ENCODE measurements around the gene MPC1L. TPM values are rescaled to one million over a fixed set of nuclear protein-coding genes. Genes with fewer than 3 reads are reported as not detected.

MPC1L gene
- total RNA-seq, 1 experiment from 2014 or later = not detected

DNA sequence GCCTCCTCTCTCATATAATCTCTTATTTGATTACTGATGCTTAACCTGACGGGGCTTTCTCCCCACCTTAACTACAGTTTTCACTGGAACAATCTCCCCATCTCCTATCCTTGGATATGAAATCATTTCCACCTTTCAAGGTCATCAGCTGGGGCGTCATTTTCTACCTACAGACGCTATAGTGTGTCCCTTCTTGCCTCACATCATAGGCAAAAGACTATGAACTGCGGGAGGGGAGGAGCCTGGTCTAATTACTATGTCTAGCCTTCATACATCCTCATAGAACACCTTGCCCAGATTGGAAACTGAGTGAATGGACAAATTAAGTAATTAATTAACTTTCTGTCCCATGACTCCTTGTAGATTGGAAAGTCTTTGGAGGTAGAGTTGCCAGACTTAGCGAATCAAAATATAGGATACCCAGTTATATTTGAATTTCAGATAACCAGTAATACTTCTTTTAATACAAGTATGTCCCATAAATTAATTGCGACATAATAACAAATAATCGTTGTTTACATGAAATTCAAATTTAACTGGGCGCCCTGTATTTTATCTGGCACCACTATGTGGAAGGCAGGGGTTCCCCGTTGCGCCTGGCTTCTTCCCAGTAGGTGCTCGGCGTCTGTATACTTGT lies 43.2 kb upstream of the MPC1L start (continued):
- TF ChIP-seq, protein P1, sequence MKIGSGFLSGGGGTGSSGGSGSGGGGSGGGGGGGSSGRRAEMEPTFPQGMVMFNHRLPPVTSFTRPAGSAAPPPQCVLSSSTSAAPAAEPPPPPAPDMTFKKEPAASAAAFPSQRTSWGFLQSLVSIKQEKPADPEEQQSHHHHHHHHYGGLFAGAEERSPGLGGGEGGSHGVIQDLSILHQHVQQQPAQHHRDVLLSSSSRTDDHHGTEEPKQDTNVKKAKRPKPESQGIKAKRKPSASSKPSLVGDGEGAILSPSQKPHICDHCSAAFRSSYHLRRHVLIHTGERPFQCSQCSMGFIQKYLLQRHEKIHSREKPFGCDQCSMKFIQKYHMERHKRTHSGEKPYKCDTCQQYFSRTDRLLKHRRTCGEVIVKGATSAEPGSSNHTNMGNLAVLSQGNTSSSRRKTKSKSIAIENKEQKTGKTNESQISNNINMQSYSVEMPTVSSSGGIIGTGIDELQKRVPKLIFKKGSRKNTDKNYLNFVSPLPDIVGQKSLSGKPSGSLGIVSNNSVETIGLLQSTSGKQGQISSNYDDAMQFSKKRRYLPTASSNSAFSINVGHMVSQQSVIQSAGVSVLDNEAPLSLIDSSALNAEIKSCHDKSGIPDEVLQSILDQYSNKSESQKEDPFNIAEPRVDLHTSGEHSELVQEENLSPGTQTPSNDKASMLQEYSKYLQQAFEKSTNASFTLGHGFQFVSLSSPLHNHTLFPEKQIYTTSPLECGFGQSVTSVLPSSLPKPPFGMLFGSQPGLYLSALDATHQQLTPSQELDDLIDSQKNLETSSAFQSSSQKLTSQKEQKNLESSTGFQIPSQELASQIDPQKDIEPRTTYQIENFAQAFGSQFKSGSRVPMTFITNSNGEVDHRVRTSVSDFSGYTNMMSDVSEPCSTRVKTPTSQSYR (CRISPR knock-in tag; IDR thresholded peaks at IDR 0.05) = no peak
- TF ChIP-seq PRRX2 (CRISPR knock-in tag; IDR thresholded peaks at IDR 0.05) = no peak
- no peak for TF ChIP-seq ZNF671 (CRISPR knock-in tag; IDR thresholded peaks at IDR 0.05)
- TF ChIP-seq, protein P2, sequence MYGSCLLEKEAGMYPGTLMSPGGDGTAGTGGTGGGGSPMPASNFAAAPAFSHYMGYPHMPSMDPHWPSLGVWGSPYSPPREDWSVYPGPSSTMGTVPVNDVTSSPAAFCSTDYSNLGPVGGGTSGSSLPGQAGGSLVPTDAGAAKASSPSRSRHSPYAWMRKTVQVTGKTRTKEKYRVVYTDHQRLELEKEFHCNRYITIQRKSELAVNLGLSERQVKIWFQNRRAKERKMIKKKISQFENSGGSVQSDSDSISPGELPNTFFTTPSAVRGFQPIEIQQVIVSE (CRISPR knock-in tag; IDR thresholded peaks at IDR 0.05; ENCODE audit: borderline replicate concordance) = no peak

DNA sequence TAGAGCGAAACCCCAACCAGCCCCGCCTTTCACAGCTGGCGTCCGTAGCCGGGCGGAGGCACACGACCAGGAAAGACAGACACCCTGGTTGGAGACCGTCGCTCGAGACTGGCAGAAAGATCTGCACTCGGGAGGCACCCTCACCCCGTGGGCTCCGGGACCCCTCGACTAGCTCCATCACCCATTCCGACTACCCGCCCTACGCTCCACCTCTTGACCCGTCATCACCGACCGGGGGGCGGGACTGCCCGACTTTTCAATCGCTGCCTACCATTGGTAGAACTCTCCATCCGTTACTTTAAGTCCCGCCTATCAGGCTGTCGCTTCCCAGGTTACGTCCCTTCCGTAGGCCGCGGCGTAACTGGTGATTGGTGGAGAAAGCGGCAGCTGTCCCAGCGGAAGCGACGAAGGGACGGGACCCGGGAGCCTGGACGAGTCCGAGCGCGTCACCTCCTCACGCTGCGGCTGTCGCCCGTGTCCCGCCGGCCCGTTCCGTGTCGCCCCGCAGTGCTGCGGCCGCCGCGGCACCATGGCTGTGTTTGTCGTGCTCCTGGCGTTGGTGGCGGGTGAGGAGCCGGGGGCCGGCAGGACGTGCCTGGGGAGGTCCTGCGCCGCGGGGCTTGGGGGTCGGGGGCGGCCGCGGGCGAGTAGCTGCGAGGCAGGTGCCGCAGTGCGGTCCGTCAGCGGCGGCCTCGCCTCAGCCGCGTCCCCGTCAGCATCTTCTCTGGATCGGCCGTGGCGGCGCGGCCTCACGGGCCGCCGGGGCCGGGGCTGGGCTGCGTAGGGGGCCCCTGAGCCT lies 42.5 kb upstream of the MPC1L start, which contains the start of gene ATP6AP2:
ATP6AP2 (plus strand) TSS at position 434 of the 799 bp plus-strand sequence; CDS start at position 530, 96 bp downstream.
- Mint-ChIP-seq H3K4me3 (peak within 1 kb of the TSS; percentile 80), H3K4me1 (peaks cover 8% of the 10 kb centered on the region), H3K36me3 (no peaks in the 10 kb centered on the region), H3K27me3 (ENCODE audit: low read depth) (no peaks in the 10 kb centered on the region), H3K27ac (peak within 1 kb of the TSS; percentile 91), H3K9me3 (no peaks in the 10 kb centered on the region)
- POLR2A ChIA-PET = no interaction called here
- ATAC-seq (peak; percentile 98), DNase-seq (ENCODE audit: low spot score) (peak; percentile 87)
- CTCF ChIA-PET = interaction anchor here (0.6 to 1.6 kb wide), 4 partner anchors 37 to 796 kb away, joined by 3 to 4 read pairs (median 3); partner anchors contain the start of gene CXorf38
- TF ChIP-seq, protein P1 (CRISPR knock-in tag; IDR thresholded peaks at IDR 0.05) = no peak
- TF ChIP-seq, protein P3, sequence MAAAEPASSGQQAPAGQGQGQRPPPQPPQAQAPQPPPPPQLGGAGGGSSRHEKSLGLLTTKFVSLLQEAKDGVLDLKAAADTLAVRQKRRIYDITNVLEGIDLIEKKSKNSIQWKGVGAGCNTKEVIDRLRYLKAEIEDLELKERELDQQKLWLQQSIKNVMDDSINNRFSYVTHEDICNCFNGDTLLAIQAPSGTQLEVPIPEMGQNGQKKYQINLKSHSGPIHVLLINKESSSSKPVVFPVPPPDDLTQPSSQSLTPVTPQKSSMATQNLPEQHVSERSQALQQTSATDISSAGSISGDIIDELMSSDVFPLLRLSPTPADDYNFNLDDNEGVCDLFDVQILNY (CRISPR knock-in tag; IDR thresholded peaks at IDR 0.05) = 0 out of 2 replicates have a peak, but pooled peaks have one; percentile 39
- TF ChIP-seq FOXK1 (CRISPR knock-in tag; IDR thresholded peaks at IDR 0.05) (peak; percentile 41; the same call in 1 of the 2 replicates), CREM (CRISPR knock-in tag; IDR thresholded peaks at IDR 0.05) (peak; percentile 70; the same call in 1 of the 2 replicates), SP1 (CRISPR knock-in tag; conservative IDR thresholded peaks at IDR 0.05) (peak; percentile 57), GABPB1 (CRISPR knock-in tag; IDR thresholded peaks at IDR 0.05) (peak; percentile 23; the same call in 1 of the 2 replicates), NR2C2 (CRISPR knock-in tag; IDR thresholded peaks at IDR 0.05) (no peak), NFYB (CRISPR knock-in tag; conservative IDR thresholded peaks at IDR 0.05; ENCODE audit: low read depth) (peak; percentile 84), KAT7 (CRISPR knock-in tag; IDR thresholded peaks at IDR 0.05; ENCODE audit: borderline replicate concordance) (no peak), NFE2L1 (CRISPR knock-in tag; IDR thresholded peaks at IDR 0.05) (no peak)
- TF ChIP-seq, protein P4, sequence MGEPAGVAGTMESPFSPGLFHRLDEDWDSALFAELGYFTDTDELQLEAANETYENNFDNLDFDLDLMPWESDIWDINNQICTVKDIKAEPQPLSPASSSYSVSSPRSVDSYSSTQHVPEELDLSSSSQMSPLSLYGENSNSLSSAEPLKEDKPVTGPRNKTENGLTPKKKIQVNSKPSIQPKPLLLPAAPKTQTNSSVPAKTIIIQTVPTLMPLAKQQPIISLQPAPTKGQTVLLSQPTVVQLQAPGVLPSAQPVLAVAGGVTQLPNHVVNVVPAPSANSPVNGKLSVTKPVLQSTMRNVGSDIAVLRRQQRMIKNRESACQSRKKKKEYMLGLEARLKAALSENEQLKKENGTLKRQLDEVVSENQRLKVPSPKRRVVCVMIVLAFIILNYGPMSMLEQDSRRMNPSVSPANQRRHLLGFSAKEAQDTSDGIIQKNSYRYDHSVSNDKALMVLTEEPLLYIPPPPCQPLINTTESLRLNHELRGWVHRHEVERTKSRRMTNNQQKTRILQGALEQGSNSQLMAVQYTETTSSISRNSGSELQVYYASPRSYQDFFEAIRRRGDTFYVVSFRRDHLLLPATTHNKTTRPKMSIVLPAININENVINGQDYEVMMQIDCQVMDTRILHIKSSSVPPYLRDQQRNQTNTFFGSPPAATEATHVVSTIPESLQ (CRISPR knock-in tag; IDR thresholded peaks at IDR 0.05) = no peak

All from WTC11 (cell line).